RWPE2 (cell line): Measurements from ENCODE around the gene P3H2.

ENCODE experiments used
- ATAC-seq: fragments of 200-7000 bp; cut with Tn5 transposase; 3 replicates; pipeline ENCODE4 v1.9.1; 2021; ENCODE audit warnings: low read depth
- DNase-seq: peaks from one replicate; pipeline ENCODE4 v3.0.0-alpha.2; 2020; ENCODE audit warnings: low spot score
- H3K27ac ChIP-seq: fragments of 450-650 bp; 2 replicates; pipeline ENCODE4 v1.5.1; 2017; ENCODE audit warnings: mild to moderate bottlenecking; ENCODE audit not compliant: poor library complexity, severe bottlenecking
- H3K27me3 ChIP-seq: fragments of 250-450 bp; sonication (Bioruptor Pico); 2 replicates; pipeline ENCODE4 v1.5.1; 2021; ENCODE audit warnings: mild to moderate bottlenecking, moderate library complexity; ENCODE audit not compliant: insufficient read depth, poor library complexity, severe bottlenecking
- H3K36me3 ChIP-seq: fragments of 250-450 bp; sonication (Bioruptor Pico); 2 replicates; pipeline ENCODE4 v1.5.1; 2020; ENCODE audit warnings: low read depth, mild to moderate bottlenecking, moderate library complexity
- H3K4me1 ChIP-seq: fragments of 250-450 bp; sonication (Bioruptor Pico); 2 replicates; pipeline ENCODE4 v1.5.1; 2021; ENCODE audit warnings: mild to moderate bottlenecking, moderate library complexity; ENCODE audit not compliant: insufficient read depth, poor library complexity, severe bottlenecking
- H3K4me3 ChIP-seq: fragments of 250-450 bp; sonication (Bioruptor Pico); 2 replicates; pipeline ENCODE4 v1.5.1; 2021; ENCODE audit warnings: mild to moderate bottlenecking, moderate library complexity; ENCODE audit not compliant: severe bottlenecking
- H3K9me3 ChIP-seq: fragments of 250-450 bp; sonication (Bioruptor Pico); 2 replicates; pipeline ENCODE4 v1.5.1; 2021; ENCODE audit warnings: mild to moderate bottlenecking, moderate library complexity; ENCODE audit not compliant: severe bottlenecking
- CTCF ChIP-seq: fragments of 450-650 bp; IDR thresholded peaks from one replicate; pipeline ENCODE4 v1.5.1; 2017; ENCODE audit warnings: mild to moderate bottlenecking, moderate library complexity; ENCODE audit not compliant: poor library complexity, severe bottlenecking

Gene P3H2

GRCh38 chr3:189995129-189995528, 125.6 kb downstream of the P3H2 start:
- H3K27me3 ChIP-seq = no peaks in the 10 kb centered on the region
- no peaks in the 10 kb centered on the region for H3K4me1 ChIP-seq
- TF ChIP-seq CTCF = no peak
- H3K27ac ChIP-seq = no peak overlapping the region
- ATAC-seq (no peak), DNase-seq (no peak)
- H3K9me3 ChIP-seq = no peaks in the 10 kb centered on the region
- no peak overlapping the region for H3K4me3 ChIP-seq
- H3K36me3 ChIP-seq = no peaks in the 10 kb centered on the region

GRCh38 chr3:189990826-189991225, 129.9 kb downstream of the P3H2 start:
- no peak for TF ChIP-seq CTCF
- no peak overlapping the region for H3K4me3 ChIP-seq
- no peaks in the 10 kb centered on the region for H3K36me3 ChIP-seq
- H3K4me1 ChIP-seq = peaks cover 4% of the 10 kb centered on the region
- no peaks in the 10 kb centered on the region for H3K9me3 ChIP-seq
- H3K27ac ChIP-seq = no peak overlapping the region
- DNase-seq (no peak), ATAC-seq (no peak)
- H3K27me3 ChIP-seq = no peaks in the 10 kb centered on the region

- Histone ChIP-seq H3K36me3 (no peaks in the 10 kb centered on the region), H3K27ac (no peak overlapping the region), H3K9me3 (no peaks in the 10 kb centered on the region), H3K4me1 (peaks cover 6% of the 10 kb centered on the region), H3K27me3 (no peaks in the 10 kb centered on the region), H3K4me3 (no peak overlapping the region)
- ATAC-seq (no peak), DNase-seq (no peak)
- no peak for TF ChIP-seq CTCF
These were observed 131.8 kb downstream of the P3H2 start for GRCh38 chr3:189988854-189989253.

- Histone ChIP-seq H3K4me1 (peaks cover 6% of the 10 kb centered on the region), H3K27me3 (no peaks in the 10 kb centered on the region), H3K9me3 (no peaks in the 10 kb centered on the region), H3K27ac (no peak overlapping the region), H3K36me3 (no peaks in the 10 kb centered on the region), H3K4me3 (no peak overlapping the region)
- no peak for TF ChIP-seq CTCF
- DNase-seq = no peak
- no peak for ATAC-seq
These were observed 132.4 kb downstream of the P3H2 start for GRCh38 chr3:189988322-189988721.

- ATAC-seq (no peak), DNase-seq (no peak)
These were observed 134.7 kb downstream of the P3H2 start for GRCh38 chr3:189985948-189986347.

More at GRCh38 chr3:189985948-189986347, 134.7 kb downstream of the P3H2 start:
- no peak for TF ChIP-seq CTCF
- Histone ChIP-seq H3K27ac (no peak overlapping the region), H3K4me3 (no peak overlapping the region), H3K27me3 (no peaks in the 10 kb centered on the region), H3K36me3 (no peaks in the 10 kb centered on the region), H3K4me1 (peaks cover 21% of the 10 kb centered on the region), H3K9me3 (no peaks in the 10 kb centered on the region)
